Measurements from ENCODE around the gene CHRNE. TPM values are rescaled to one million over a fixed set of nuclear protein-coding genes. Genes with fewer than 3 reads are reported as not detected.

CHRNE gene
- total and polyA plus RNA-seq, 2 experiments from 2014 or later: 0.24 to 1.2 TPM

- TF ChIP-seq CTCF (conservative IDR thresholded peaks at IDR 0.05; ENCODE audit: low read depth in 2 of 2): no peak
- TF ChIP-seq, protein P1, sequence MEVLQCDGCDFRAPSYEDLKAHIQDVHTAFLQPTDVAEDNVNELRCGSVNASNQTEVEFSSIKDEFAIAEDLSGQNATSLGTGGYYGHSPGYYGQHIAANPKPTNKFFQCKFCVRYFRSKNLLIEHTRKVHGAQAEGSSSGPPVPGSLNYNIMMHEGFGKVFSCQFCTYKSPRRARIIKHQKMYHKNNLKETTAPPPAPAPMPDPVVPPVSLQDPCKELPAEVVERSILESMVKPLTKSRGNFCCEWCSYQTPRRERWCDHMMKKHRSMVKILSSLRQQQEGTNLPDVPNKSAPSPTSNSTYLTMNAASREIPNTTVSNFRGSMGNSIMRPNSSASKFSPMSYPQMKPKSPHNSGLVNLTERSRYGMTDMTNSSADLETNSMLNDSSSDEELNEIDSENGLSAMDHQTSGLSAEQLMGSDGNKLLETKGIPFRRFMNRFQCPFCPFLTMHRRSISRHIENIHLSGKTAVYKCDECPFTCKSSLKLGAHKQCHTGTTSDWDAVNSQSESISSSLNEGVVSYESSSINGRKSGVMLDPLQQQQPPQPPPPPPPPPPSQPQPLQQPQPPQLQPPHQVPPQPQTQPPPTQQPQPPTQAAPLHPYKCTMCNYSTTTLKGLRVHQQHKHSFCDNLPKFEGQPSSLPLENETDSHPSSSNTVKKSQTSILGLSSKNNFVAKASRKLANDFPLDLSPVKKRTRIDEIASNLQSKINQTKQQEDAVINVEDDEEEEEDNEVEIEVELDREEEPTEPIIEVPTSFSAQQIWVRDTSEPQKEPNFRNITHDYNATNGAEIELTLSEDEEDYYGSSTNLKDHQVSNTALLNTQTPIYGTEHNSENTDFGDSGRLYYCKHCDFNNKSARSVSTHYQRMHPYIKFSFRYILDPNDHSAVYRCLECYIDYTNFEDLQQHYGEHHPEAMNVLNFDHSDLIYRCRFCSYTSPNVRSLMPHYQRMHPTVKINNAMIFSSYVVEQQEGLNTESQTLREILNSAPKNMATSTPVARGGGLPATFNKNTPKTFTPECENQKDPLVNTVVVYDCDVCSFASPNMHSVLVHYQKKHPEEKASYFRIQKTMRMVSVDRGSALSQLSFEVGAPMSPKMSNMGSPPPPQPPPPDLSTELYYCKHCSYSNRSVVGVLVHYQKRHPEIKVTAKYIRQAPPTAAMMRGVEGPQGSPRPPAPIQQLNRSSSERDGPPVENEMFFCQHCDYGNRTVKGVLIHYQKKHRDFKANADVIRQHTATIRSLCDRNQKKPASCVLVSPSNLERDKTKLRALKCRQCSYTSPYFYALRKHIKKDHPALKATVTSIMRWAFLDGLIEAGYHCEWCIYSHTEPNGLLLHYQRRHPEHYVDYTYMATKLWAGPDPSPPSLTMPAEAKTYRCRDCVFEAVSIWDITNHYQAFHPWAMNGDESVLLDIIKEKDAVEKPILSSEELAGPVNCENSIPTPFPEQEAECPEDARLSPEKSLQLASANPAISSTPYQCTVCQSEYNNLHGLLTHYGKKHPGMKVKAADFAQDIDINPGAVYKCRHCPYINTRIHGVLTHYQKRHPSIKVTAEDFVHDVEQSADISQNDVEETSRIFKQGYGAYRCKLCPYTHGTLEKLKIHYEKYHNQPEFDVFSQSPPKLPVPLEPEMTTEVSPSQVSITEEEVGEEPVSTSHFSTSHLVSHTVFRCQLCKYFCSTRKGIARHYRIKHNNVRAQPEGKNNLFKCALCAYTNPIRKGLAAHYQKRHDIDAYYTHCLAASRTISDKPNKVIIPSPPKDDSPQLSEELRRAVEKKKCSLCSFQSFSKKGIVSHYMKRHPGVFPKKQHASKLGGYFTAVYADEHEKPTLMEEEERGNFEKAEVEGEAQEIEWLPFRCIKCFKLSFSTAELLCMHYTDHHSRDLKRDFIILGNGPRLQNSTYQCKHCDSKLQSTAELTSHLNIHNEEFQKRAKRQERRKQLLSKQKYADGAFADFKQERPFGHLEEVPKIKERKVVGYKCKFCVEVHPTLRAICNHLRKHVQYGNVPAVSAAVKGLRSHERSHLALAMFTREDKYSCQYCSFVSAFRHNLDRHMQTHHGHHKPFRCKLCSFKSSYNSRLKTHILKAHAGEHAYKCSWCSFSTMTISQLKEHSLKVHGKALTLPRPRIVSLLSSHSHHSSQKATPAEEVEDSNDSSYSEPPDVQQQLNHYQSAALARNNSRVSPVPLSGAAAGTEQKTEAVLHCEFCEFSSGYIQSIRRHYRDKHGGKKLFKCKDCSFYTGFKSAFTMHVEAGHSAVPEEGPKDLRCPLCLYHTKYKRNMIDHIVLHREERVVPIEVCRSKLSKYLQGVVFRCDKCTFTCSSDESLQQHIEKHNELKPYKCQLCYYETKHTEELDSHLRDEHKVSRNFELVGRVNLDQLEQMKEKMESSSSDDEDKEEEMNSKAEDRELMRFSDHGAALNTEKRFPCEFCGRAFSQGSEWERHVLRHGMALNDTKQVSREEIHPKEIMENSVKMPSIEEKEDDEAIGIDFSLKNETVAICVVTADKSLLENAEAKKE (CRISPR knock-in tag; IDR thresholded peaks at IDR 0.05): no peak
- no peak for TF ChIP-seq CREB1 (CRISPR knock-in tag; IDR thresholded peaks at IDR 0.05; ENCODE audit: low read depth)
- TF ChIP-seq, protein P2, sequence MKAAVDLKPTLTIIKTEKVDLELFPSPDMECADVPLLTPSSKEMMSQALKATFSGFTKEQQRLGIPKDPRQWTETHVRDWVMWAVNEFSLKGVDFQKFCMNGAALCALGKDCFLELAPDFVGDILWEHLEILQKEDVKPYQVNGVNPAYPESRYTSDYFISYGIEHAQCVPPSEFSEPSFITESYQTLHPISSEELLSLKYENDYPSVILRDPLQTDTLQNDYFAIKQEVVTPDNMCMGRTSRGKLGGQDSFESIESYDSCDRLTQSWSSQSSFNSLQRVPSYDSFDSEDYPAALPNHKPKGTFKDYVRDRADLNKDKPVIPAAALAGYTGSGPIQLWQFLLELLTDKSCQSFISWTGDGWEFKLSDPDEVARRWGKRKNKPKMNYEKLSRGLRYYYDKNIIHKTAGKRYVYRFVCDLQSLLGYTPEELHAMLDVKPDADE (IDR thresholded peaks at IDR 0.05): no peak
- no peak for TF ChIP-seq JUNB (IDR thresholded peaks at IDR 0.05; ENCODE audit: unreplicated experiment)
Measured at GRCh38 chr17:4944163-4944553, 41.3 kb upstream of the CHRNE start (continued).
